PC-3 (cell line): ENCODE results near the gene PGA3.

Source experiments
- CTCF ChIP-seq: fragments of 300-600 bp; sonication (generic); conservative IDR thresholded peaks from 2 replicates; pipeline ENCODE4 v1.5.1; 2017; ENCODE audit warnings: antibody characterized with exemption, low read depth, mild to moderate bottlenecking, low read length
- EZH2phosphoT487 ChIP-seq: fragments of 300-600 bp; sonication (generic); IDR thresholded peaks from 2 replicates; pipeline ENCODE4 v1.6.1; 2018; ENCODE audit warnings: mild to moderate bottlenecking, antibody characterized with exemption, low read length, borderline replicate concordance

DNA sequence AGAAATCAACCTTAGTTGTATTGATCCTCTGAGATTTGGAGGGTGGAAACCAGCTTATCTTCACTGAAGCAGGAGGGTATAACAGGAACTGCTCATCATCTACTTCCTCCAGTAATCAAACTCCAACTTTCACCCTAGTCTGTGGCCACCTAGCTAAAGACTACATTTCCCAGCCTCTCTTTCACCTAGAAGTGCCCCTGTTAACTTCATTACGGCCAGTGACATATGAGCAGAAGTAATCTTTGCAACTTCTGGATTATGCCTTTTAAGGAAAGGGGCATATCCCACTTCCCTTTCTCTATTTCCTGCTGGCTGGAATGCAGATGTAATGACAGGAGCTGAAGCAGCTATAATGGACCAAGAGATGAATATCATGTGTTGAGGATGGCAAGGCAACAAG lies 34.5 kb upstream of the PGA3 start:
- no peak for TF ChIP-seq CTCF
- no peak for TF ChIP-seq EZH2phosphoT487
